Measurements from ENCODE around the gene SMG6. TPM values are rescaled to one million over a fixed set of nuclear protein-coding genes. Genes with fewer than 3 reads are reported as not detected.

SMG6 gene
- total and polyA plus RNA-seq, 2 of the 8 experiments (the other 6 are each of a cell fraction or from before 2014, with no cell fraction given): 18.5 to 25.2 TPM

- Histone ChIP-seq H3K56ac (replicated peaks; ENCODE audit: insufficient read length, low read depth, low read length) (no peak overlapping the region), H3K79me1 (ENCODE audit: low read depth, low read length) (no peaks in the 10 kb centered on the region), H3K4me1 (replicated peaks in 1 of 4; ENCODE audit: control insufficient read depth in 3 of 4, insufficient read depth in 4 of 4, low read length in 3 of 4) (no peaks in the 10 kb centered on the region), H3K4me3 (ENCODE audit: extremely low read depth in 1 of 4, insufficient read depth in 2 of 4, low read depth in 3 of 4, low read length in 4 of 4) (no peak overlapping the region), H4K20me1 (replicated peaks in 1 of 2; ENCODE audit: control insufficient read depth in 1 of 2, insufficient read depth in 2 of 2, low read length in 2 of 2) (peaks cover 0 to 2% of the 10 kb centered on the region in 2 experiments), H3K4me2 (ENCODE audit: insufficient read depth in 1 of 2, low read depth in 2 of 2, low read length in 2 of 2) (no peak overlapping the region), H3K79me2 (ENCODE audit: control insufficient read depth in 1 of 2, insufficient read depth in 2 of 2, low read length in 2 of 2) (no peaks in the 10 kb centered on the region), H4K5ac (ENCODE audit: insufficient read length, low read depth, low read length) (no peak overlapping the region), H3K23ac (ENCODE audit: insufficient read length) (no peak overlapping the region), H2AK5ac (ENCODE audit: low read depth, low read length) (no peak overlapping the region), H3K36me3 (ENCODE audit: control insufficient read depth in 2 of 4, insufficient read depth in 4 of 4, low read length in 3 of 4) (peaks cover 0 to 7% (median 3%) of the 10 kb centered on the region in 4 experiments; a peak in 4 of 8 replicates), H2BK5ac (ENCODE audit: low read depth, low read length) (no peak overlapping the region), H3K27ac (ENCODE audit: low read depth, low read length) (no peak overlapping the region), H2AFZ (ENCODE audit: low read length) (no peak overlapping the region), H4K91ac (replicated peaks; ENCODE audit: insufficient read length, low read length) (no peak overlapping the region), H3K27me3 (replicated peaks in 1 of 4; ENCODE audit: control insufficient read depth in 3 of 4, extremely low read depth in 1 of 4, insufficient read depth in 3 of 4, low read length in 3 of 4) (no peaks in the 10 kb centered on the region), H2BK12ac (ENCODE audit: low read depth, low read length) (no peak overlapping the region), H3K9me3 (ENCODE audit: insufficient read depth in 2 of 2, low read depth in 1 of 2, low read length in 1 of 2) (no peaks in the 10 kb centered on the region), H3K18ac (ENCODE audit: extremely low read depth, low read length) (no peak overlapping the region), H3K9ac (replicated peaks in 1 of 4; ENCODE audit: extremely low read depth in 1 of 4, low read depth in 3 of 4, low read length in 3 of 4) (no peak overlapping the region), H2BK20ac (ENCODE audit: low read length) (no peak overlapping the region), H3K14ac (ENCODE audit: insufficient read length) (no peak overlapping the region), H2BK15ac (ENCODE audit: low read length) (no peak overlapping the region), H2BK120ac (replicated peaks; ENCODE audit: low read depth, low read length) (no peak overlapping the region), H4K8ac (ENCODE audit: extremely low read depth, insufficient read depth, low read length) (no peak overlapping the region), H3K23me2 (ENCODE audit: low read depth, low read length) (no peaks in the 10 kb centered on the region), H3K4ac (replicated peaks; ENCODE audit: insufficient read length, low read depth, low read length) (no peak overlapping the region)
- DNase-seq (ENCODE audit: low read depth in 1 of 2, low spot score in 2 of 2) (no peak), FAIRE-seq (no peak)
- no peak for TF ChIP-seq TEAD4 (IDR thresholded peaks at IDR 0.05; ENCODE audit: low read depth, low read length)
- 50% methylated on average over 2 of the region's 2 CpGs; no CpG with 5 or more reads in 1 of the 2 experiments for WGBS, 2 experiments (ENCODE audit: extremely low coverage in 1 of 2, insufficient coverage in 1 of 2, insufficient read length in 1 of 2, insufficient replicate concordance in 2 of 2, low coverage in 1 of 2, low lambda C conversion rate in 2 of 2, missing lambda C conversion rate in 1 of 2)
- ChIA-PET POLR2A (ENCODE audit: partially characterized antibody) (no interaction called here), CTCF (ENCODE audit: partially characterized antibody) (no interaction called here)
These were observed 29.2 kb downstream of the SMG6 start for GRCh38 chr17:2274414-2274813.
